HG03025 (cell line): ENCODE data around the gene COL20A1.
"Not testable (repeated sequence)": the region's sequence is repeated elsewhere in the genome, so short reads cannot be mapped to it uniquely, and the experiment has no call there.

Experiments used
- ATAC-seq: cut with Tn5 transposase; IDR thresholded peaks from one replicate; pipeline ENCODE4 v1.9.1; 2021; ENCODE audit warnings: mild to moderate bottlenecking, moderate library complexity; ENCODE audit not compliant: unreplicated experiment, low FRiP score

COL20A1 gene

GRCh38 chr20:63305933-63306672 is 13.1 kb downstream of the COL20A1 start:
- not testable (repeated sequence) for ATAC-seq

DNA sequence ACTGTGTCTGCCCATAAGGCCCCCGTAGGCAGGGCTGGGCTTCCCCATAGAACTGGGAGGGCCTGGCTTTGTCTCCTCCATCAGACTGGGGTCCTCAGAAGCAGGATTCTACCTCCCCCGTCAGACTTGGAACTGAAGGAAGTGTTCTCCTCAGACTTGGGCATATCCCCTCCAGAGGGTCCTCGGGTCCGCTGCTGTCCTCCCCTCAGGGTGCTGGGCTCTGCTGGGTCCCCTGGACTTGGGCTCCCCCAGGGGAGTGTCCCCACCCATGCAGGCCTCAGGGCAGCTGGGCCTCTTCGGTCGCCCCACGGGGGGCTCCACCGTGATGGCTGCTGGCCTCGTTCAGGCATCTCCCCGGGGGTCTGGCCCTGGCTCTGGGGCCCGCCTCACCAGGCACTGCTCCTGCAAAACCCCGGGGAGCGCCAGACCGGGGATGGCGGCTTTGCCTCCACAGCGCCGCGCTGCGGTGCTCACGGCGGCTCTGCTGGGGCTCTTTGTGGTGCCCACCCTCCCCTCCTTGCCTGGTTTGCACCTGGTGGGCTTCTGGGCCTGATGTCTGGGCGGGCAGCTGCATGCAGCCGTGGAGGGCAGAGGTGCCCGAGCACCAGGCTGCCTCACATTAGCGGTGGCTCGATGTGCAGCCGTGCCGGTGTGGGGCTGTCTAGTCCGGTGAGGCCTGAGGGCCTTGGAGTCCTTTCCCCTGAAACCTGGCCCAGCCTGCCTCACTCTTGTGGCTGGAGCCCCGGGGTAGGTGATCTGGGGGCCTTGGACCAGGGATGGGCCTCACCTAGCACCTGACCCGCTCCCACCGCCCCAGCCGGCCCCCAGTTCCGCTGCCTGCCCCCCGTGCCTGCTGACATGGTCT is 13.9 kb downstream of the COL20A1 start:
- no peak for ATAC-seq

DNA sequence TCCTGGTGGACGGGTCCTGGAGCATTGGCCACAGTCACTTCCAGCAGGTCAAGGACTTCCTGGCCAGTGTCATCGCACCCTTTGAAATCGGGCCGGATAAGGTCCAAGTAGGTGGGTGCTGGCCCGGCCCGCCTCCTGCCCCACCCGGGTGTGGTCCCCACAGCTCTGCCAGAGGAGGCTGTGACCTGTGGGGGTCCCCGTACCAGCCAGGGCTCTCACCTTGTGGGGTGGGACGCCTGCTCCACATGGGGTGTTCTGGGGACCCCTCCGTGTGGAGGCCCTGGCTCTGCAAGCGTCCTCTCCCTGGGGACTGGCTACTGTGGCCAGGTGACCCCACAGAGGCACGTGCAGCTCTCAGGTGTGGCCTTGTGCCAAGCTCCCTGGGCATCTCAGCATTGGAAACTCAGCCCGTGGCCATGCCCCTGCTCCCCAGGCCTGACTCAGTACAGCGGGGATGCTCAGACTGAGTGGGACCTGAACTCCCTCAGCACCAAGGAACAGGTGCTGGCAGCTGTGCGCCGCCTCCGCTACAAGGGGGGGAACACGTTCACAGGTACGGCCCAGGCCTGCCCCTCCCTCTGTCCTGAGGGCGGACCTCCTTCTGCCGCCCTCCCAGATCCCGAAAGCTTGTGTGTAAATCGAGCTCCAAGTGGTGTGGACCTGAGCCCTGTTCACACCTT is 14.7 kb downstream of the COL20A1 start:
- ATAC-seq, result no peak

DNA sequence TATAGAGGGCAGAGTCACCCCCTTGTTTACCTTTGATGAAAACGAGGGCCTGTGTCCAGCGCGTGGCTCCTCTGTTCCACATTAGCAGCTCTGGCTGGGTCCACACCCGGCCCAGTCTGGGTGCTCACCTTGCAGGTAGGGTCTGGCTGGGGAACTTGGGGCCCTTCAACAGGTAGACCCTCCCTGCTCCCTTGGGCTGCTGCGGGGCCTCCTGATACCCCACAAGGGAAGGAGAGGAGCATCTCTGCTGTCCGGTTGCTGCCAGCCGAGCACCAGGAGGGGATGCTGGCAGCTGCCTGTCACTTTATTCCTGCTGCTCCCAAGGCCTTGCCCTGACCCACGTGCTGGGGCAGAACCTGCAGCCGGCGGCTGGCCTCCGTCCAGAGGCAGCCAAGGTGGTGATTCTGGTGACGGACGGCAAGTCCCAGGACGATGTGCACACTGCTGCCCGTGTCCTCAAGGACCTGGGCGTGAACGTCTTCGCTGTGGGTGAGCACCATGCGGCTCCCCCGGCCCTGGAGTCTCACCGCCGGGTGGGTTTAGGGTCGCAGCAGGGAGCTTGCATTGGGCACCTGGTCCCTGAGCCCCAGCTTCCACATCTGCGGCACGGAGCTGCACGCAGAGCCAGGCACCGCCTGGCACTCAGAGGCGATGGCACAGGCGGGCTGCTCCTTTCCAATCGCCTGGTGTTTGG is 15.4 kb downstream of the COL20A1 start:
- no peak for ATAC-seq

GRCh38 chr20:63309261-63310071 is 16.5 kb downstream of the COL20A1 start:
- ATAC-seq, result no peak

DNA sequence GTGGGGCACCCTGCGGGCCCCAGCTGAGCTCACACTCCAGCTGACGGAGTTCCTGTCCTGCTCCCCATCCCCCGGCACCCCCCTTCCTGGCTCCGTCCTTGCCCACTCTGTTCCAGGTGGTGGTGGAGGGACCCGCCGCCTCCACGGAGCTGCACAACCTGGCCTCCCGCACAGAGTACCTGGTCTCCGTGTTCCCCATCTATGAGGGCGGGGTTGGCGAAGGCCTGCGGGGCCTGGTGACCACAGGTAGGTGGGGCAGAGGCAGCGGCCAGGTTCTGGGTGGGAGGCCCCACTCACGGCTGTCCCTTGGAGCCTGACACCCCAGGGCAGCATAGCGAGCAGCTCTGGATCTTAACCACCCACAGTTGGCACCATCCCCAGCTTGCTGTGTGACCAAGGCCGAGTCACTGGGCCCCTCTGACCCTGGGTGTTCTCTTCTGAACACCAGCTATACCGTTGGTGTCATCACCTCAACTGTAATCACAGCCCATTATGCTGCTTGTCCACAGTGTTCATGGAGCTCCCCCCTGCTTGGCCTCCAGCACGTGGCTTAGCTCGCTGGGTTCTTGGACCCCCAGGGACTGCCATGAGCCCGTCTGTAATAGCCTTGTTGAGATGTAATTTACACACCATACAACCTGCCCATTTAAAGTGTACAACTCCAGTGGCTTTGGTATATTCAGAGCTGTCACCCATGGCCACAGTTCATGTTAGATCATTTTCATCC is 17.4 kb downstream of the COL20A1 start:
- no peak for ATAC-seq

DNA sequence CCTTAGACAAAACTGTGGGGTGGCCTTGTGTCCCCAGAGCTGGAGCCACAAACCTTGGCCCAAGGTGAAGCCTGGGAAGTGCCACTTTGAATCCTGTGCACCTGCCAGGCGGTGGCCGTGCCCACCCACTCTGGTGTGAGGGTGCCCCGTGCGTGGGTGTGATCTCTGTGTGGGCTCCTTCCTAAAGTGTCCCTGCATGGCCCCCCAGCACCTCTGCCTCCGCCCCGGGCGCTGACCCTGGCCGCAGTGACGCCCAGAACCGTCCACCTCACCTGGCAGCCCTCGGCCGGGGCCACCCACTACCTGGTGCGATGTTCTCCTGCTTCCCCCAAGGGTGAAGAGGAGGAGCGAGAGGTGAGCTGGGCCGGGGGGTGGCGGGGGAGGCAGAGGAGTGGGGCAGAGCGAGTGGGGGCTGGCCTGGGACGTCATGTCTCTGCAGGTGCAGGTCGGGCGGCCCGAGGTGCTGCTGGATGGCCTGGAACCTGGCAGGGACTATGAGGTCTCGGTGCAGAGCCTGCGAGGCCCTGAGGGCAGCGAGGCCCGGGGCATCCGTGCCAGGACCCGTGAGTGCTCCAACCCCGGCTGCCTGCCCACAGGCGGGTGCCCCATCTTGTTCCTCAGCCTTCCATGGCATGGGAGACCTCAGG is 18.3 kb downstream of the COL20A1 start:
- no peak for ATAC-seq

- no peak for ATAC-seq
Measured at GRCh38 chr20:63311833-63312243, 18.9 kb downstream of the COL20A1 start.

- ATAC-seq, result no peak
Measured at GRCh38 chr20:63312273-63312672, 19.3 kb downstream of the COL20A1 start.

DNA sequence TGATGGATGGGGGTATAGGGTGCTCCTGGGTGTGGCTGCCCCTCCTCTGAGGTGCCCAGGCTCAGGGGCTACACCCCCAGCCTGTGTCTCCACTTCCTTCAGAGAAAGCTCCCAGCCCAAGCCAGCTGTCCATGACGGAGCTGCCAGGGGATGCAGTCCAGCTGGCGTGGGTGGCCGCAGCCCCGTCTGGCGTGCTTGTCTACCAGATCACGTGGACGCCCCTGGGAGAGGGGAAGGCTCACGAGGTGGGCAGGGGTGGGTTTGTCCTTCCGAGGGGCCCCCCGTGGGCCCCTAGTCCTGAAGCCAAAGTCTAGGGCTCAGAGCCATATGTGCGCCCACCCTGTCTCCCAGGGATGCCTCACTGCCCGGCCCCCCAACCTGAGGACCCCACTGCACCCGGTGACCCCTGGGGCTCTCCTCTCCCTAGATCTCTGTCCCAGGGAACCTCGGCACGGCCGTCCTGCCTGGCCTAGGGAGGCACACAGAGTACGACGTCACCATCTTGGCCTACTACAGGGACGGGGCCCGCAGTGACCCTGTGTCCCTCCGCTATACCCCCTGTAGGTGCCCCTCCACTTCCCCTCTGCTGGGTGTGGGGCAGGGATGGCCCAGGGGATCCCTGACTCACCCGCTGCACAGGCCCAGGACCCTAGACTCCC is 19.8 kb downstream of the COL20A1 start:
- no peak for ATAC-seq

- no peak for ATAC-seq
Measured at GRCh38 chr20:63313349-63314014, 20.5 kb downstream of the COL20A1 start.

DNA sequence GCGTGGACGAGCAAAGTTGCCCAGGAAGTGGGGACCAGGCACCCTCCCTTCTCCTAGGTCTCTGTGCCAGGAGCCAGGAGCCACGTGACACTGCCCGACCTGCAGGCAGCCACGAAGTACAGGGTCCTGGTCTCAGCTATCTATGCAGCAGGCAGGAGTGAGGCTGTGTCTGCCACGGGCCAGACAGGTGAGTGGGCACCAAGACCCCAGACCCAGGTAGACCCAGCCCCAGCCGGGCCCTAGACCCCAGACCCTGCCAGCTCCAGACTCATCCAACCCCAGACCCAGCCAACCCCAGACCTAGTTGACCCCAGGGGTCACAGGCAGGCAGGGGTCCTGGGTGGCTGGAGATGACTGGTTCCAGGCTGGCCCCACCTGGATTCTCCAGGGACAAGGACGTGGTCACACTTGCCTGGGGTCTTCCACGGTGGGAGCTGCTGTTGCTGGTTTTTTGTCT is 21.1 kb downstream of the COL20A1 start:
- no peak for ATAC-seq

- no peak for ATAC-seq
Measured at GRCh38 chr20:63314566-63315239, 21.7 kb downstream of the COL20A1 start.

GRCh38 chr20:63315240-63315689 is 22.3 kb downstream of the COL20A1 start:
- ATAC-seq, result no peak

DNA sequence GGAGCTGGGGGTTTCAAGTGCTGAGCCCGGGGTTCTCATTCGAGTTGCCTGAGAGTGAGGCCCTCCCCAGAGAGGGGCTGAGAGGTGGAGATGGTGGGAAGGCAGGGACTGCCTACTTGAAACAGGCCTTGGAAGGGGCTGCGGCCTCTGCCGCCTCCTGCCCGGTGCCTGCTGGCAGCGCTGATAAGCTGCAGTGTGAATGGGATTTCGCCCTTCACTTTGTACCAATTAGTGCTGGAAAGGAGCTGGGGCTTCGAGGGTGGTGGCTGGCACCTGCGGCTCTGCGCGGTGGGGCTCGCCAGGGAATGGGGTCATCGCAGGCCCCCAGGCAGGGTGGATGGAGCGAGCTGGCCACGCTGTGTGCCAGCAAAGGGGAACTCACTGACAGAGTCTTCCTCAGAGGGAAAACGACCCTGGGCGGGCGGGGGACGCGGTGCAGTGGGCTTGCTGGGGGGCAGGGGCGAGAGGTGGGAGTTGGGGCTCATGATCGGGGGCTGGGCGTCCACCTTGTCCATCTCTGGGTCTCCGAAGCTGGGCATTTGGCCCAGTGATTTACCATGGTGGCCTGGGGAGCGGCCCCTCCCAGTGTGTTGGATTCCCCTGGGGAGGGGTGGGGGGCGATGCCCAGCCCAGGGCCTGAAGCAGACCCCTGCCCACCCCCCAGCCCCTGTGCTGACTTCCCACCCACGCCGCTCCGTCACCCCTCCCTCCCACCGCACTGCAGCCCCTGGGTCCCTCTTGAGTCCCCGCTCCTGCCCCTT is 22.9 kb downstream of the COL20A1 start:
- no peak for ATAC-seq

DNA sequence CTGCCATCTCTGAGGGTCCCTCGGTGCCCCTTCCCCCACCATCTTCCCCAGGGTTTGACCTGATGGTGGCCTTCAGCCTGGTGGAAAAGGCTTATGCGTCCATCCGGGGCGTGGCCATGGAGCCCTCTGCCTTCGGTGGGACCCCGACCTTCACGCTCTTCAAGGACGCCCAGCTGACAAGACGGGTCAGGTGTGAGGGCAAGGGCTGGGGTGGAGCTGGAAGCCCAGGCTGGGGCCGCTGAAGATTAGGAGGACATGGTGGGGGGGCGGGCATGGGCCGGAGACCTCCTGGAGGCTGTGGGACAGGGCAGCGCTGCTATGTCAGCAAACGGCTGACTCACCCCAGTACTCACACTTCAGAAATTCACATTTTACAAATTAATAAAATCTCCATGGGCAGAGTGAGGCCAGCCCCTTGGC is 23.5 kb downstream of the COL20A1 start:
- ATAC-seq, result no peak
